Ascending aorta (tissue), 2 donors: ENCODE results near the gene DTNA. TPM values are rescaled to one million over a fixed set of nuclear protein-coding genes. Genes with fewer than 3 reads are reported as not detected.

Experiments
- DNase-seq, 2 donors: peaks; one replicate each; pipeline ENCODE4 v3.0.0-alpha.2; 2019; ENCODE audit warnings: low spot score in 2 of 2
- H3K27ac ChIP-seq, 2 donors: fragments of 200-600 bp; sonication (generic); one replicate each; pipeline ENCODE4 v1.5.1; 2016 to 2017; ENCODE audit warnings: mild to moderate bottlenecking in 1 of 2
- H3K27me3 ChIP-seq: fragments of 200-600 bp; sonication (generic); one replicate; pipeline ENCODE4 v1.5.1; 2017
- H3K36me3 ChIP-seq, 2 donors: fragments of 200-600 bp; sonication (generic); one replicate each; pipeline ENCODE4 v1.5.1; 2016
- H3K4me1 ChIP-seq, 2 donors: fragments of 200-600 bp; sonication (generic); one replicate each; pipeline ENCODE4 v1.5.1; 2016 to 2017; ENCODE audit warnings: mild to moderate bottlenecking in 1 of 2
- H3K4me3 ChIP-seq, 2 donors: fragments of 200-600 bp; sonication (generic); one replicate each; pipeline ENCODE4 v1.5.1; 2016 to 2017; ENCODE audit warnings: mild to moderate bottlenecking in 1 of 2
- H3K9me3 ChIP-seq, 2 donors: fragments of 200-600 bp; sonication (generic); one replicate each; pipeline ENCODE4 v1.5.1; 2016
- CTCF ChIP-seq, 3 experiments: fragments of 200-600 bp in 2 of 3; fragments of 450-650 bp in 1 of 3; sonication (generic) in 2 of 3; IDR thresholded peaks; one replicate each; pipeline ENCODE4 v1.5.1; 2016 to 2019; ENCODE audit warnings: antibody characterized with exemption in 3 of 3, mild to moderate bottlenecking in 1 of 3, moderate library complexity in 1 of 3
- intact Hi-C: fragments of 100-400 bp; cut with DNase I; formaldehyde crosslinking; loops from one replicate; pipeline ENCODE4 v1.15.1; 2023
- total RNA-seq: library from RNA; depleted of rRNA; stranded (reverse); fragments of >200 nt; gene quantifications from one replicate; pipeline ENCODE4 v1.1.0, GENCODE V29; 2016

Gene DTNA
- total RNA-seq, 1 donor from 2014 or later: 7.3 TPM

- TF ChIP-seq CTCF (IDR thresholded peaks at IDR 0.05): no peak
- Histone ChIP-seq H3K27me3 (no peaks in the 10 kb centered on the region), H3K4me3 (no peak overlapping the region), H3K4me1 (no peaks in the 10 kb centered on the region), H3K36me3 (no peaks in the 10 kb centered on the region), H3K9me3 (no peaks in the 10 kb centered on the region), H3K27ac (no peak overlapping the region)
- intact Hi-C loops: no loop called here
- no peak for DNase-seq
These were observed 218.1 kb downstream of the DTNA start for GRCh38 chr18:34928088-34928753.

GRCh38 chr18:34928754-34929335, 218.7 kb downstream of the DTNA start:
- Histone ChIP-seq H3K4me3 (no peak overlapping the region), H3K4me1 (no peaks in the 10 kb centered on the region), H3K36me3 (no peaks in the 10 kb centered on the region), H3K27ac (no peak overlapping the region), H3K27me3 (no peaks in the 10 kb centered on the region), H3K9me3 (no peaks in the 10 kb centered on the region)
- intact Hi-C loops: no loop called here
- TF ChIP-seq CTCF (IDR thresholded peaks at IDR 0.05): no peak
- DNase-seq: no peak

GRCh38 chr18:34929336-34929780, 219.3 kb downstream of the DTNA start:
- DNase-seq: no peak
- intact Hi-C loops: no loop called here
- TF ChIP-seq CTCF (IDR thresholded peaks at IDR 0.05): no peak
- no peaks in the 10 kb centered on the region for H3K27me3 ChIP-seq
- no peaks in the 10 kb centered on the region for H3K4me1 ChIP-seq
- H3K36me3 ChIP-seq: no peaks in the 10 kb centered on the region
- no peak overlapping the region for H3K4me3 ChIP-seq
- no peaks in the 10 kb centered on the region for H3K9me3 ChIP-seq
- H3K27ac ChIP-seq: no peak overlapping the region

- no peaks in the 10 kb centered on the region for H3K9me3 ChIP-seq
- TF ChIP-seq CTCF (IDR thresholded peaks at IDR 0.05): no peak
- no peaks in the 10 kb centered on the region for H3K4me1 ChIP-seq
- no peaks in the 10 kb centered on the region for H3K36me3 ChIP-seq
- intact Hi-C loops: no loop called here
- no peak overlapping the region for H3K27ac ChIP-seq
- no peaks in the 10 kb centered on the region for H3K27me3 ChIP-seq
- no peak for DNase-seq
- no peak overlapping the region for H3K4me3 ChIP-seq
These were observed 222.3 kb downstream of the DTNA start for GRCh38 chr18:34932363-34932762.

- Histone ChIP-seq H3K9me3 (no peaks in the 10 kb centered on the region), H3K4me1 (no peaks in the 10 kb centered on the region), H3K36me3 (no peaks in the 10 kb centered on the region), H3K27ac (no peak overlapping the region), H3K4me3 (no peak overlapping the region), H3K27me3 (no peaks in the 10 kb centered on the region)
- no peak for DNase-seq
- no peak for TF ChIP-seq CTCF (IDR thresholded peaks at IDR 0.05)
- intact Hi-C loops: no loop called here
These were observed 222.8 kb downstream of the DTNA start for GRCh38 chr18:34932792-34933466.
